Liver (tissue), 9 donors: ENCODE data around the gene CSF2. TPM values are rescaled to one million over a fixed set of nuclear protein-coding genes. Genes with fewer than 3 reads are reported as not detected.

ENCODE experiments used
- DNase-seq: peaks from one replicate; pipeline ENCODE4 v3.0.0-alpha.2; 2017; ENCODE audit warnings: low spot score
- H3K27ac ChIP-seq, 2 donors: one replicate each; pipeline ENCODE4 v1.7.0; 2013; ENCODE audit warnings: inconsistent platforms in 2 of 2, low read length in 2 of 2, control low read depth in 1 of 2, low read depth in 1 of 2, mild to moderate bottlenecking in 1 of 2
- H3K27me3 ChIP-seq, 4 donors: one replicate each; pipeline versions ENCODE4 v1.6.1 to v1.7.0; 2013; ENCODE audit warnings: low read length in 3 of 4, inconsistent platforms in 1 of 4, mild to moderate bottlenecking in 1 of 4, moderate library complexity in 1 of 4; ENCODE audit not compliant: control insufficient read depth in 4 of 4, insufficient read depth in 4 of 4
- H3K36me3 ChIP-seq, 4 donors: one replicate each; pipeline versions ENCODE4 v1.6.1 to v1.7.0; 2013; ENCODE audit warnings: low read length in 3 of 4, mild to moderate bottlenecking in 3 of 4, low read depth in 1 of 4, moderate library complexity in 1 of 4; ENCODE audit not compliant: control insufficient read depth in 4 of 4, insufficient read depth in 3 of 4
- H3K4me1 ChIP-seq, 4 donors: one replicate each; pipeline versions ENCODE4 v1.6.1 to v1.7.0; 2013; ENCODE audit warnings: low read length in 3 of 4, mild to moderate bottlenecking in 3 of 4, moderate library complexity in 1 of 4; ENCODE audit not compliant: control insufficient read depth in 4 of 4, insufficient read depth in 4 of 4
- H3K4me3 ChIP-seq, 3 donors: one replicate each; pipeline versions ENCODE4 v1.6.1 to v1.7.0; 2013; ENCODE audit warnings: low read length in 3 of 3, control low read depth in 1 of 3, low read depth in 1 of 3, mild to moderate bottlenecking in 1 of 3
- H3K9ac ChIP-seq, 2 donors: one replicate each; pipeline ENCODE4 v1.7.0; 2013; ENCODE audit warnings: low read length in 2 of 2, mild to moderate bottlenecking in 2 of 2, moderate library complexity in 2 of 2, control low read depth in 1 of 2, low read depth in 1 of 2
- H3K9me3 ChIP-seq, 4 donors: one replicate each; pipeline versions ENCODE4 v1.6.1 to v1.7.0; 2013; ENCODE audit warnings: low read length in 3 of 4; ENCODE audit not compliant: control insufficient read depth in 4 of 4
- CTCF ChIP-seq: fragments of 150-350 bp; IDR thresholded peaks from 2 replicates; pipeline ENCODE4 v1.5.1; 2017; ENCODE audit warnings: improper control_type of control experiment, low read depth, low read length; ENCODE audit not compliant: missing input control
- EGR1 ChIP-seq, 2 donors: IDR thresholded peaks; 2 replicates each; pipeline ENCODE4 v1.6.1; 2016 to 2018; ENCODE audit warnings: antibody characterized with exemption in 2 of 2, low read depth in 2 of 2
- FOXA1 ChIP-seq: IDR thresholded peaks from 2 replicates; pipeline ENCODE4 v1.6.1; 2016; ENCODE audit warnings: antibody characterized with exemption
- FOXA2 ChIP-seq: IDR thresholded peaks from 2 replicates; pipeline ENCODE4 v1.6.1; 2016; ENCODE audit warnings: antibody characterized with exemption
- GABPA ChIP-seq, 2 donors: IDR thresholded peaks in 1 of 2; conservative IDR thresholded peaks in 1 of 2; 2 replicates each; pipeline ENCODE4 v1.6.1; 2016; ENCODE audit warnings: antibody characterized with exemption in 2 of 2, mild to moderate bottlenecking in 1 of 2, moderate library complexity in 1 of 2
- HNF4A ChIP-seq, 2 donors: conservative IDR thresholded peaks; 2 replicates each; pipeline ENCODE4 v1.6.1; 2016; ENCODE audit warnings: antibody characterized with exemption in 2 of 2, mild to moderate bottlenecking in 2 of 2
- HNF4G ChIP-seq: IDR thresholded peaks from 2 replicates; pipeline ENCODE4 v1.6.1; 2016; ENCODE audit warnings: antibody characterized with exemption
- JUND ChIP-seq, 2 donors: IDR thresholded peaks; 2 replicates each; pipeline ENCODE4 v1.6.1; 2016; ENCODE audit warnings: antibody characterized with exemption in 2 of 2
- NR2F2 ChIP-seq: IDR thresholded peaks from 2 replicates; pipeline ENCODE4 v1.6.1; 2016; ENCODE audit warnings: antibody characterized with exemption
- RAD21 ChIP-seq, 2 donors: IDR thresholded peaks; 2 replicates each; pipeline ENCODE4 v1.6.1; 2016; ENCODE audit warnings: antibody characterized with exemption in 2 of 2, mild to moderate bottlenecking in 2 of 2
- RXRA ChIP-seq, 2 donors: IDR thresholded peaks; 2 replicates each; pipeline ENCODE4 v1.6.1; 2017 to 2018; ENCODE audit warnings: antibody characterized with exemption in 2 of 2, mild to moderate bottlenecking in 1 of 2
- SP1 ChIP-seq: IDR thresholded peaks from 2 replicates; pipeline ENCODE4 v1.6.1; 2018; ENCODE audit warnings: antibody characterized with exemption, mild to moderate bottlenecking
- TAF1 ChIP-seq: conservative IDR thresholded peaks from 2 replicates; pipeline ENCODE4 v1.6.1; 2016; ENCODE audit warnings: antibody characterized with exemption, mild to moderate bottlenecking
- YY1 ChIP-seq: IDR thresholded peaks from 2 replicates; pipeline ENCODE4 v1.6.1; 2016; ENCODE audit warnings: antibody characterized with exemption, mild to moderate bottlenecking
- WGBS: extraction: QIAGEN DNeasy Blood & Tissue Kit; methylation state at CpG from one replicate; pipeline ENCODE4 v1.1.7; 2013; 5-methylcytosine and 5-hydroxymethylcytosine counted together
- polyA plus RNA-seq, 2 donors: library from polyadenylated mRNA; stranded (reverse) in 1 of 2; unstranded in 1 of 2; fragments of 200-250 nt in 1 of 2; fragments of >200 nt in 1 of 2; fragmentation: Nextera tagmentation in 1 of 2; extraction: Ambion mirVana in 1 of 2; gene quantifications; one replicate each; pipeline versions ENCODE4 v1.2.1 to v1.2.3, GENCODE V29; 2013 to 2015
- total RNA-seq, 2 donors: library from RNA; depleted of rRNA; stranded (reverse); fragments of >200 nt; gene quantifications; one replicate each; pipeline ENCODE4 v1.2.3, GENCODE V29; 2014
- TF ChIP-seq, protein P1 (sequence below): IDR thresholded peaks from 2 replicates; pipeline ENCODE4 v1.6.1; 2016; ENCODE audit warnings: antibody characterized with exemption, mild to moderate bottlenecking
- TF ChIP-seq, protein P2 (sequence below): IDR thresholded peaks from 2 replicates; pipeline ENCODE4 v1.6.1; 2016; ENCODE audit warnings: antibody characterized with exemption
- TF ChIP-seq, protein P3 (sequence below): IDR thresholded peaks from 2 replicates; pipeline ENCODE4 v1.6.1; 2016; ENCODE audit warnings: antibody characterized with exemption
- TF ChIP-seq, protein P4 (sequence below): IDR thresholded peaks from 2 replicates; pipeline ENCODE4 v1.6.1; 2016; ENCODE audit warnings: antibody characterized with exemption
- donor health status: healthy.
- donor health status: healthy.
- donor health status: healthy.
- donor health status: healthy.
- donor health status: healthy.

Gene CSF2
- total and polyA plus RNA-seq, 4 donors = not detected

- Histone ChIP-seq H3K36me3 (no peaks in the 10 kb centered on the region), H3K9ac (no peak overlapping the region), H3K27ac (peak overlapping the region; percentile 23 to 51), H3K4me1 (peaks cover 0 to 6% (median 0%) of the 10 kb centered on the region in 4 donors), H3K9me3 (no peaks in the 10 kb centered on the region), H3K4me3 (no peak overlapping the region), H3K27me3 (no peaks in the 10 kb centered on the region)
- WGBS = 77% methylated on average over 3 of the region's 3 CpGs
- TF ChIP-seq JUND (IDR thresholded peaks at IDR 0.05) (no peak), EGR1 (IDR thresholded peaks at IDR 0.05; ENCODE audit: low read depth in 2 of 2) (no peak), YY1 (no peak), TAF1 (no peak), FOXA2 (no peak), HNF4G (no peak), FOXA1 (no peak), NR2F2 (no peak), HNF4A (conservative IDR thresholded peaks at IDR 0.05) (no peak), RAD21 (IDR thresholded peaks at IDR 0.05) (no peak), GABPA (IDR thresholded peaks at IDR 0.05 in 1 of 2, conservative IDR thresholded peaks at IDR 0.05 in 1 of 2) (no peak), RXRA (IDR thresholded peaks at IDR 0.05) (no peak), SP1 (no peak), CTCF (no peak)
- TF ChIP-seq, protein P1, sequence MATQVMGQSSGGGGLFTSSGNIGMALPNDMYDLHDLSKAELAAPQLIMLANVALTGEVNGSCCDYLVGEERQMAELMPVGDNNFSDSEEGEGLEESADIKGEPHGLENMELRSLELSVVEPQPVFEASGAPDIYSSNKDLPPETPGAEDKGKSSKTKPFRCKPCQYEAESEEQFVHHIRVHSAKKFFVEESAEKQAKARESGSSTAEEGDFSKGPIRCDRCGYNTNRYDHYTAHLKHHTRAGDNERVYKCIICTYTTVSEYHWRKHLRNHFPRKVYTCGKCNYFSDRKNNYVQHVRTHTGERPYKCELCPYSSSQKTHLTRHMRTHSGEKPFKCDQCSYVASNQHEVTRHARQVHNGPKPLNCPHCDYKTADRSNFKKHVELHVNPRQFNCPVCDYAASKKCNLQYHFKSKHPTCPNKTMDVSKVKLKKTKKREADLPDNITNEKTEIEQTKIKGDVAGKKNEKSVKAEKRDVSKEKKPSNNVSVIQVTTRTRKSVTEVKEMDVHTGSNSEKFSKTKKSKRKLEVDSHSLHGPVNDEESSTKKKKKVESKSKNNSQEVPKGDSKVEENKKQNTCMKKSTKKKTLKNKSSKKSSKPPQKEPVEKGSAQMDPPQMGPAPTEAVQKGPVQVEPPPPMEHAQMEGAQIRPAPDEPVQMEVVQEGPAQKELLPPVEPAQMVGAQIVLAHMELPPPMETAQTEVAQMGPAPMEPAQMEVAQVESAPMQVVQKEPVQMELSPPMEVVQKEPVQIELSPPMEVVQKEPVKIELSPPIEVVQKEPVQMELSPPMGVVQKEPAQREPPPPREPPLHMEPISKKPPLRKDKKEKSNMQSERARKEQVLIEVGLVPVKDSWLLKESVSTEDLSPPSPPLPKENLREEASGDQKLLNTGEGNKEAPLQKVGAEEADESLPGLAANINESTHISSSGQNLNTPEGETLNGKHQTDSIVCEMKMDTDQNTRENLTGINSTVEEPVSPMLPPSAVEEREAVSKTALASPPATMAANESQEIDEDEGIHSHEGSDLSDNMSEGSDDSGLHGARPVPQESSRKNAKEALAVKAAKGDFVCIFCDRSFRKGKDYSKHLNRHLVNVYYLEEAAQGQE = no peak
- TF ChIP-seq, protein P2, sequence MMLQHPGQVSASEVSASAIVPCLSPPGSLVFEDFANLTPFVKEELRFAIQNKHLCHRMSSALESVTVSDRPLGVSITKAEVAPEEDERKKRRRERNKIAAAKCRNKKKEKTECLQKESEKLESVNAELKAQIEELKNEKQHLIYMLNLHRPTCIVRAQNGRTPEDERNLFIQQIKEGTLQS = no peak
- TF ChIP-seq, protein P3, sequence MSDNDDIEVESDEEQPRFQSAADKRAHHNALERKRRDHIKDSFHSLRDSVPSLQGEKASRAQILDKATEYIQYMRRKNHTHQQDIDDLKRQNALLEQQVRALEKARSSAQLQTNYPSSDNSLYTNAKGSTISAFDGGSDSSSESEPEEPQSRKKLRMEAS = no peak
- TF ChIP-seq, protein P4, sequence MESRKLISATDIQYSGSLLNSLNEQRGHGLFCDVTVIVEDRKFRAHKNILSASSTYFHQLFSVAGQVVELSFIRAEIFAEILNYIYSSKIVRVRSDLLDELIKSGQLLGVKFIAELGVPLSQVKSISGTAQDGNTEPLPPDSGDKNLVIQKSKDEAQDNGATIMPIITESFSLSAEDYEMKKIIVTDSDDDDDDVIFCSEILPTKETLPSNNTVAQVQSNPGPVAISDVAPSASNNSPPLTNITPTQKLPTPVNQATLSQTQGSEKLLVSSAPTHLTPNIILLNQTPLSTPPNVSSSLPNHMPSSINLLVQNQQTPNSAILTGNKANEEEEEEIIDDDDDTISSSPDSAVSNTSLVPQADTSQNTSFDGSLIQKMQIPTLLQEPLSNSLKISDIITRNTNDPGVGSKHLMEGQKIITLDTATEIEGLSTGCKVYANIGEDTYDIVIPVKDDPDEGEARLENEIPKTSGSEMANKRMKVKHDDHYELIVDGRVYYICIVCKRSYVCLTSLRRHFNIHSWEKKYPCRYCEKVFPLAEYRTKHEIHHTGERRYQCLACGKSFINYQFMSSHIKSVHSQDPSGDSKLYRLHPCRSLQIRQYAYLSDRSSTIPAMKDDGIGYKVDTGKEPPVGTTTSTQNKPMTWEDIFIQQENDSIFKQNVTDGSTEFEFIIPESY = no peak
- no peak for DNase-seq
Measured at GRCh38 chr5:132102944-132103331, 29.3 kb downstream of the CSF2 start.
